Keratinocyte (primary cell): ENCODE results near the gene ITPR1. TPM values are rescaled to one million over a fixed set of nuclear protein-coding genes. Genes with fewer than 3 reads are reported as not detected.

Source experiments
- DNase-seq: peaks from one replicate; pipeline ENCODE4 v3.0.0-alpha.2; 2011; ENCODE audit warnings: low read depth, missing footprints, low spot score
- FAIRE-seq: peaks from 2 replicates; lab custom pipeline; 2011; peaks lifted over from hg19 to GRCh38; lab: Jason Lieb, UNC
- H2AFZ ChIP-seq: 2 replicates; pipeline ENCODE4 v1.6.0; 2012; ENCODE audit warnings: low read length, control low read depth, inconsistent platforms; ENCODE audit not compliant: control insufficient read depth
- H3K27ac ChIP-seq: 2 replicates; pipeline ENCODE4 v1.5.1; 2011; ENCODE audit warnings: low read length; ENCODE audit not compliant: control insufficient read depth, insufficient read depth
- H3K27me3 ChIP-seq: 3 replicates; pipeline ENCODE4 v1.6.0; 2011; ENCODE audit warnings: low read length; ENCODE audit not compliant: control insufficient read depth, insufficient read depth; ENCODE audit errors: extremely low read depth
- H3K36me3 ChIP-seq, 2 experiments: 2 replicates in 1 of 2; 3 replicates in 1 of 2; pipeline ENCODE4 v1.5.1; 2011; ENCODE audit warnings: low read length in 2 of 2, mild to moderate bottlenecking in 1 of 2; ENCODE audit not compliant: control insufficient read depth in 2 of 2, insufficient read depth in 2 of 2; ENCODE audit errors: extremely low read depth in 1 of 2
- H3K4me1 ChIP-seq: 3 replicates; pipeline ENCODE4 v1.5.1; 2011; ENCODE audit warnings: low read length; ENCODE audit not compliant: control insufficient read depth, insufficient read depth; ENCODE audit errors: extremely low read depth
- H3K4me2 ChIP-seq: 3 replicates; pipeline ENCODE4 v1.6.0; 2011; ENCODE audit warnings: low read depth, low read length; ENCODE audit not compliant: control insufficient read depth, insufficient read depth; ENCODE audit errors: extremely low read depth
- H3K4me3 ChIP-seq, 3 experiments: fragments of 200-600 bp in 1 of 3; sonication (generic) in 1 of 3; 2 replicates in 2 of 3; 3 replicates in 1 of 3; pipeline ENCODE4 v1.5.1; 2011 to 2016; ENCODE audit warnings: low read length in 3 of 3, mild to moderate bottlenecking in 3 of 3, control low read depth in 2 of 3, inconsistent platforms in 1 of 3, low read depth in 1 of 3, mixed read lengths in 1 of 3, mixed run types in 1 of 3, moderate library complexity in 1 of 3; ENCODE audit not compliant: control insufficient read depth in 2 of 3, insufficient read depth in 2 of 3; ENCODE audit errors: extremely low read depth in 1 of 3
- H3K79me2 ChIP-seq: 2 replicates; pipeline ENCODE4 v1.6.0; 2012; ENCODE audit warnings: low read length; ENCODE audit not compliant: control insufficient read depth, insufficient read depth
- H3K9ac ChIP-seq: 3 replicates; pipeline ENCODE4 v1.6.0; 2011; ENCODE audit warnings: low read length; ENCODE audit not compliant: control insufficient read depth, insufficient read depth; ENCODE audit errors: extremely low read depth
- H3K9me1 ChIP-seq: 3 replicates; pipeline ENCODE4 v1.6.0; 2011; ENCODE audit warnings: low read length; ENCODE audit not compliant: control insufficient read depth, insufficient read depth; ENCODE audit errors: extremely low read depth
- H3K9me3 ChIP-seq: 2 replicates; pipeline ENCODE4 v1.5.1; 2012; ENCODE audit warnings: low read depth, low read length; ENCODE audit not compliant: control insufficient read depth
- H4K20me1 ChIP-seq: 3 replicates; pipeline ENCODE4 v1.6.0; 2011; ENCODE audit warnings: low read length; ENCODE audit not compliant: control insufficient read depth, insufficient read depth; ENCODE audit errors: extremely low read depth
- CTCF ChIP-seq, 3 experiments: IDR thresholded peaks in 1 of 3; conservative IDR thresholded peaks in 1 of 3; optimal IDR thresholded peaks in 1 of 3; 2 replicates in 2 of 3; 3 replicates in 1 of 3; pipeline versions ENCODE3 to v1.5.1; 2011; ENCODE audit warnings: low read length in 3 of 3, mild to moderate bottlenecking in 3 of 3, moderate library complexity in 2 of 3, control low read depth in 1 of 3, inconsistent platforms in 1 of 3; ENCODE audit not compliant: insufficient read depth in 2 of 3; ENCODE audit errors: extremely low read depth in 1 of 3
- EZH2 ChIP-seq: IDR thresholded peaks from one replicate; pipeline ENCODE4 v1.6.1; 2012; ENCODE audit warnings: inconsistent platforms, mild to moderate bottlenecking, low read length, moderate library complexity
- dilution Hi-C: fragments of 300-500 bp; cut with MboI; formaldehyde crosslinking; loops from one replicate; pipeline ENCODE4 v1.7.0; 2020; ENCODE audit warnings: low sequenced_read_pairs; ENCODE audit not compliant: extremely low pct_ligation_motif_present
- polyA plus RNA-seq, 5 experiments: library from polyadenylated mRNA; depleted of rRNA in 3 of 5; stranded (reverse) in 3 of 5; stranded (forward) in 1 of 5; unstranded in 1 of 5; fragments of >200 nt; gene quantifications; 1 replicate in 1 of 5; 2 replicates in 3 of 5; 3 replicates in 1 of 5; pipeline versions ENCODE4 v1.2.1 to v1.2.3, GENCODE V29; 2011 to 2012; ENCODE audit warnings: missing spikeins in 2 of 5, low read depth in 1 of 5, low replicate concordance in 1 of 5

ITPR1 gene
- polyA plus RNA-seq, 1 donor (not counting 4 experiments of a cell fraction or from before 2014, with no cell fraction given): 3.5 TPM

DNA sequence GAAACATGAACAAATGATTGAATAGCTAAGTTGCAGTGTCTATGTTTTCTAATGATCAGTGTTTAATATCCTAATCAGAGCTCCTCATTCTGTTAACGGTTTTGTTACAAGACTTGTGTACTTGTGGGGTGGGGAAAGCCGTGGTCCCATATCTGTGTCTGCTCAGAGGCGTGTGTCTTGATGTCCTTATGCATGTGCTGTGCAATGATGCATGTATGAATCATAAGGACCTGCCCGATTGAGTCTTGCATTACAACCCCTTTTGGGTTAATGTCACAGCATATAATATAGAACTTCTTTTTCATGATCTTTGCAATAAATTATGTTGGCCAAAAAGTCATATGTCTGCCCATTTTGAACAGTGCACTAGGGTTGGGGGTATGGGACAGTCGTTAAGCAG lies 233.4 kb downstream of the ITPR1 start:
- Histone ChIP-seq H3K9ac (no peak overlapping the region), H2AFZ (no peak overlapping the region), H3K79me2 (no peaks in the 10 kb centered on the region), H3K9me3 (no peaks in the 10 kb centered on the region), H4K20me1 (no peaks in the 10 kb centered on the region), H3K4me1 (peaks cover 13% of the 10 kb centered on the region), H3K36me3 (no peaks in the 10 kb centered on the region), H3K27me3 (no peaks in the 10 kb centered on the region), H3K27ac (no peak overlapping the region), H3K4me3 (no peak overlapping the region), H3K9me1 (no peaks in the 10 kb centered on the region), H3K4me2 (no peak overlapping the region)
- dilution Hi-C loops: no loop called here
- no peak for DNase-seq
- TF ChIP-seq EZH2 (no peak), CTCF (optimal IDR thresholded peaks at IDR 0.05 in 1 of 3, IDR thresholded peaks at IDR 0.05 in 1 of 3, conservative IDR thresholded peaks at IDR 0.05 in 1 of 3; ENCODE audit: extremely low read depth in 1 of 3, insufficient read depth in 2 of 3, low read length in 3 of 3) (no peak)
- no peak for FAIRE-seq

GRCh38 chr3:4729061-4729973 lies 236.2 kb downstream of the ITPR1 start:
- Histone ChIP-seq H3K27me3 (no peaks in the 10 kb centered on the region), H3K27ac (no peak overlapping the region), H3K9me1 (no peaks in the 10 kb centered on the region), H2AFZ (no peak overlapping the region), H3K36me3 (no peaks in the 10 kb centered on the region), H3K9me3 (no peaks in the 10 kb centered on the region), H3K4me1 (peaks cover 6% of the 10 kb centered on the region), H4K20me1 (no peaks in the 10 kb centered on the region), H3K4me3 (no peak overlapping the region), H3K9ac (no peak overlapping the region), H3K4me2 (no peak overlapping the region), H3K79me2 (no peaks in the 10 kb centered on the region)
- no peak for DNase-seq
- TF ChIP-seq EZH2 (no peak), CTCF (optimal IDR thresholded peaks at IDR 0.05 in 1 of 3, IDR thresholded peaks at IDR 0.05 in 1 of 3, conservative IDR thresholded peaks at IDR 0.05 in 1 of 3; ENCODE audit: extremely low read depth in 1 of 3, insufficient read depth in 2 of 3, low read length in 3 of 3) (no peak)
- dilution Hi-C loops: no loop called here
- no peak for FAIRE-seq
